ENCODE results near the gene TOR4A. TPM values are rescaled to one million over a fixed set of nuclear protein-coding genes. Genes with fewer than 3 reads are reported as not detected.
A peak's percentile ranks its signal among the peaks of the same experiment; 100 is the strongest.
"Not testable (repeated sequence)": the region's sequence is repeated elsewhere in the genome, so short reads cannot be mapped to it uniquely, and the experiment has no call there.

The TOR4A gene
- total RNA-seq, 3 donors from 2014 or later = 3.2 to 4.0 (median 3.6) TPM

DNA sequence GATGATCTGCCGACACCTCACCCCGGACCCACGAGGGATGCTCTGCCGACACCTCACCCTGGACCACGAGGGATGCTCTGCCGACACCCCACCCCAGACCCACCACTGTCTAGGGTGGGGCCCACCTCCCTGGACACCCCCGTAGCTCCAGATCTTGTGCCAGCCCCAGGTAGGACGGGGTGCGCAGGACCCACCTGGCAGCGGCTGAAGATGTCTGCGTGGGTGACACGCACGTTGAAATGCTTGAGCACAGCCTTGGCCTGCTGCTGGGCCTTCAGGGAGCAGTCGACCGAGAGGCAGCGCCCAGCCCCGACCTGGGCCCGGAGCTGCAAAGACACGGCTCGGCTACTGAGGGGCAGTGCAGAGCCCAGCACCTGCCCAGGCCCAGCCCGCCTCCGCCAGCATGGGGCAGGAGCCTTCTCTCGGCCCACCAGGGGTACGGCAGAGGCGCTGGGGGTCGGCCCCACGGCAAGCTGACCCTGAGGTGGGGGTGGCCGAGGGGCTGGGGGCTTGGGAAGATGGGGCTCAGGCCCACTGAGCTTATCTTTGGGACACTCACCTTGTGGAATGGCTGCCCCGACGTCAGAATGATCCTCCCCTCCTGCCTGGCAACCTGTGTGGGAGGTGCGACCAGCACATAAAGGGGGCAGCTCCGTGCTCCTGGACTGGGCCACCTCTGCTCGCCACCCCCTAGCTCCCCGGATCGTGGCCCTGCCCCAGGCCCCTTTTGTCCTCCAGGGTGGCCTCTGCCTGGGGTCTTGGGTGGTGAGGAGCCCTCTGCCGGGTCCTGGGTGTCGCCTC lies 46.2 kb downstream of the TOR4A start:
- no peaks in the 10 kb centered on the region for H3K36me3 Mint-ChIP-seq (ENCODE audit: insufficient read depth)
- ATAC-seq = no peak

DNA sequence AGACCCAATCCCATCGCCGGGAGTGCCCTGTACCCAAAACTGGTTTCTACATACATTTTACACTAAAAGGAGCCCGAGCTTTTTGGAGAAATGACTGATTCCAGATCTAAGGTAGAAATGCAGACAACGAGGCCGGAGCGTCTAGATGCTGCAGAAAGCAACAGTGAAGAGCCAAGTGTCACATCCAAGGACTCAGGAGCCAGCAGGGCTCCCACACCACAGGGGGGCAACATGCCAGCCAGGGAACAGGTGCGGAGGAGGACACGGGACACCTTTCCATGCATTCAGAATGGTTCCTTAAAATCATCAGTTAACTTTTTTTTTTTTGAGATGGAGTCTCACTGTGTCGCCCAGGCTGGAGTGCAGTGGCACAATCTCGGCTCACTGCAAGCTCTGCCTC lies 47.6 kb downstream of the TOR4A start:
- Mint-ChIP-seq H3K9me3 (no peaks in the 10 kb centered on the region), H3K27me3 (ENCODE audit: low read depth) (peaks cover 22% of the 10 kb centered on the region), H3K4me1 (ENCODE audit: low read depth) (peaks cover 18% of the 10 kb centered on the region), H3K4me3 (no peak overlapping the region), H3K36me3 (ENCODE audit: insufficient read depth) (no peaks in the 10 kb centered on the region)
- no peak for ATAC-seq
- DNase-seq = no peak

More for the DNA sequence above, 46.2 kb downstream of the TOR4A start:
- no peaks in the 10 kb centered on the region for H3K9me3 Mint-ChIP-seq
- peaks cover 18% of the 10 kb centered on the region for H3K4me1 Mint-ChIP-seq (ENCODE audit: low read depth)
- H3K27me3 Mint-ChIP-seq (ENCODE audit: low read depth) = peaks cover 22% of the 10 kb centered on the region
- DNase-seq = no peak
- no peak overlapping the region for H3K4me3 Mint-ChIP-seq

DNA sequence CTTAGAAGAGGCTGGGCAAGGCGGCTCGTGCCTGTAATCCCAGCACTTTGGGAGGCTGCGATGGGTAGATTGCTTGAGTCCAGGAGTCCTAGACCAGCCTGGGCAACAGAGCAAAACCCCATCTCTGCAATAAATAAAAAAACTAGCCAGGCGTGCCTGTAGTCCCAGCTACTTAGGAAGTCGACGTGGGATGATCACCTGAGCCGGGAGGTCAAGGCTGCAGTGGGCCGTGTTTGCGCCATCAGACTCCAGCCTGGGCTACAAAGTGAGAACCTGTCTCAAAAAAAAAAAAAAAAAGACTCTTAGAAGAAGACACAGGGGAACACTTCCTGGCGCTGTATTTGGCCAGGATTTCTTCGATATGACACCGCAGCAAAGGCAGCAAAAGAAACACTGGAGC lies 48.3 kb downstream of the TOR4A start:
- no peak for DNase-seq
- no peak for ATAC-seq
- Mint-ChIP-seq H3K9me3 (no peaks in the 10 kb centered on the region), H3K27me3 (ENCODE audit: low read depth) (peaks cover 22% of the 10 kb centered on the region), H3K4me1 (ENCODE audit: low read depth) (peaks cover 14% of the 10 kb centered on the region), H3K36me3 (ENCODE audit: insufficient read depth) (no peaks in the 10 kb centered on the region), H3K4me3 (no peak overlapping the region)

DNA sequence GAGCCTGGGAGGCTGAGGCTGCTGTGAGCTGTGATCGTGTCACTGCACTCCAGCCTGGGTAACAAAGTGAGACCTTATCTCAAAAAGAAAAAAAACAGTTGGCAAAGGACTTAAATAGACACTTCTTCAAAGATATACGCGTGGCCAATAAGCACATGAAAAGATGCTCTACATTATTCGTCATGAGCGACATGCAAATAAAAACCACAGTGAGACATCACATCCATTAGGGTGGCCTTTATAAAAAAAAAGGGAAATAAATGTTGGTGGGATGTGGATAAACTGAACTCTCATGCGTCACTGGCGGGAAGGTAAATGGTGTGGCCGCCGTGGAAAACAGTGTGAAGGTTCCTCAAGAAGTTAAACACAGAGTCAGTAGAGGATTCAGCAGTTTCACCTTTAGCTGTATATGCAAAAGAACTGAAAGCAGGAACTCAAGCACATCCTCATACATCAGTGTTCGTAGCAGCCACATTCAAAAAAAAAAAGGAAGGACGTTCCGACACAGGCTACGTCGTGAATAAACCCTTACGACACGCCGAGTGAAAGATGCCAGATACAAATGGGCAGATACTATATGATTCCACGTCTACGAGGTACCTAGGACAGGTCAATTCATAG lies 49.0 kb downstream of the TOR4A start:
- Mint-ChIP-seq H3K9me3 (no peaks in the 10 kb centered on the region), H3K27me3 (ENCODE audit: low read depth) (peaks cover 22% of the 10 kb centered on the region), H3K4me3 (peak overlapping the region; percentile 68), H3K36me3 (ENCODE audit: insufficient read depth) (no peaks in the 10 kb centered on the region), H3K4me1 (ENCODE audit: low read depth) (peaks cover 14% of the 10 kb centered on the region)
- DNase-seq = no peak
- peak; percentile 71 to 87 for ATAC-seq

DNA sequence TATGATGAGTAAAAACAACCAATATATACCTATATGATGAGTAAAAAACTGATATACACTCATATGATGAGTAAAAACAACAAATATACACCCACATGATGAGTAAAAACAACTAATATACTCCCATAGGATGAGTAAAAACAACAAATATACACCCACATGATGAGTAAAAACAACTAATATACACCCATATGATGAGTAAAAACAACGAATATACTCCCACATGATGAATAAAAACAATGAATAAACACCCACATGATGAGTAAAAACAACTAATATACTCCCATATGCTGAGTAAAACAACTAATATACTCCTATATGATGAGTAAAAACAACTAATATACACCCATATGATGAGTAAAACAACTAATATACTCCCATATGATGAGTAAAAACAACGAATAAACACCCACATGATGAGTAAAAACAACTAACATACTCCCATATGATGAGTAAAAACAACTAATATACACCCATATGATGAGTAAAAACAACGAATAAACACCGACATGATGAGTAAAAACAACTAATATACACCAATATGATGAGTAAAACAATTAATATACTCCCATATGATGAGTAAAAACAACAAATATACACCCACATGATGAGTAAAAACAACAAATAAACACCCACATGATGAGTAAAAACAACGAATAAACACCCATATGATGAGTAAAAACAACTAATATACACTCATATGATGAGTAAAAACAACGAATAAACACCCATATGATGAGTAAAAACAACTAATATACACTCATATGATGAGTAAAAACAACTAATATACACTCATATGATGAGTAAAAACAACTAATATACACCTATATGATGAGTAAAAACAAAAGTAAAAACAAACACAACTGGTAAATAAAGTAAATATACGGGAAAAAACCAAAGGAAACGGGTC lies 50.4 kb downstream of the TOR4A start:
- not testable (repeated sequence) for DNase-seq; ATAC-seq; H3K36me3 Mint-ChIP-seq (ENCODE audit: insufficient read depth); H3K4me3 Mint-ChIP-seq; H3K9me3 Mint-ChIP-seq
- Mint-ChIP-seq H3K27me3 (ENCODE audit: low read depth) (peaks cover 22% of the 10 kb centered on the region), H3K4me1 (ENCODE audit: low read depth) (peaks cover 12% of the 10 kb centered on the region)

DNA sequence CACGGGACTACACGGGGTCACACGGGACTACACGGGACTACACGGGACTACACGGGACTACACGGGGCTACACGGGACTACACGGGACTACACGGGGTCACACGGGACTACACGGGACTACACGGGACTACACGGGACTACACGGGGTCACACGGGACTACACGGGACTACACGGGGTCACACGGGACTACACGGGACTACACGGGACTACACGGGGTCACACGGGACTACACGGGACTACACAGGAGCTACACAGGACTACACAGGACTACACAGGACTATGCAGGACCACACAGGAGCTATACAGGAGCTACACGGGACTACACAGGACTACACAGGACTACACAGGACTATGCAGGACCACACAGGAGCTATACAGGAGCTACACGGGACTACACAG lies 52.1 kb downstream of the TOR4A start:
- H3K4me3 Mint-ChIP-seq; DNase-seq; ATAC-seq; H3K36me3 Mint-ChIP-seq (ENCODE audit: insufficient read depth); H3K9me3 Mint-ChIP-seq: not testable (repeated sequence)
- H3K27me3 Mint-ChIP-seq (ENCODE audit: low read depth) = peaks cover 22% of the 10 kb centered on the region
- peaks cover 12% of the 10 kb centered on the region for H3K4me1 Mint-ChIP-seq (ENCODE audit: low read depth)

DNA sequence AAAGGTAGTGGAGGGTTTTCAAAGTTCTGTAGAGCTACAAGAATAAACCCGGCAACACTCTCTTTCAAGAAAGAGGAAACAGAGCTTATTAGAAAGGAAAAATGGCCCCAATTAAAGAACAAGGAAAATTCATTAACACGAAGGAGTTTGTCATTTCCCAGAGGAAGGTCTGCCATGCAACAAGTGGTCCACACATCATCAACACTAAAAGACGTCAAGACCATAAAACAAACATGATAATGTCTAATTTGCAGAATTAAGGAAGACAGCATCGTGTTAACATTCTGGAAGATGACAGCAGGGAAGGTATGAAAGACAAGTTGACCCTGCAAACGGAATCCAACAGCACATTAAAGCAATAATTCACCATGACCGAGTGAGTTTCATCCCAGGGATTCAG lies 53.2 kb downstream of the TOR4A start:
- ATAC-seq (no peak), DNase-seq (no peak)
- Mint-ChIP-seq H3K36me3 (ENCODE audit: insufficient read depth) (peaks cover 2% of the 10 kb centered on the region), H3K9me3 (no peaks in the 10 kb centered on the region), H3K27me3 (ENCODE audit: low read depth) (peaks cover 16% of the 10 kb centered on the region), H3K4me3 (no peak overlapping the region), H3K4me1 (ENCODE audit: low read depth) (peaks cover 10% of the 10 kb centered on the region)

DNA sequence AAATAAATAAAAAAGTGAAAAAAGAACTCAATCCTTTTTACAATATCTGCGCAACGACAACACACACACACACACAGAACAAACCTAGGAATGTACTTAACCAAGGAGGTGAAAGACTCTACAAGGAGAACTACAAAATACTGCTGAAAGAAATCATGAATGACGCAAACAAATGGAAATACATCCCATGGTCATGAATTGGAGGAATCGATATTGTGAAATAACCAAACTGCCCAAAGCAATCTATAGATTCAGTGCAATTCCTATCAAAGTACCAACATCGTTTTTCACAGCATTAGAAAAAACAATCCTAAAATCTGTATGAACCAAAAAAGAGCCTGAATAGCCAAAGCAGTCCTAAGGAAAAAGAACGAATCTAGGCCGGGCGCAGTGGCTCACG lies 54.4 kb downstream of the TOR4A start:
- Mint-ChIP-seq H3K36me3 (ENCODE audit: insufficient read depth) (peaks cover 2% of the 10 kb centered on the region), H3K27me3 (ENCODE audit: low read depth) (peaks cover 5% of the 10 kb centered on the region), H3K4me1 (ENCODE audit: low read depth) (peaks cover 2% of the 10 kb centered on the region), H3K4me3 (no peak overlapping the region), H3K9me3 (peaks cover 8% of the 10 kb centered on the region)
- DNase-seq = no peak
- no peak for ATAC-seq

Other genes starting within 250 kb of the TOR4A start
- 10 to 100 TPM in 2 of 3 donors, 1 to 10 TPM in 1; 9.1 to 15.3 (median 14.3) TPM for gene ABCA2, start 249.5 kb upstream of the TOR4A start, total RNA-seq
- gene FUT7, start 245.6 kb upstream of the TOR4A start, total RNA-seq = 1 to 10 TPM in 1 of 3 donors, under 1 TPM in 2; 0.74 to 2.4 (median 0.81) TPM
- 10 to 100 TPM; 15.1 to 33.0 (median 23.2) TPM for gene NPDC1, start 231.5 kb upstream of the TOR4A start, total RNA-seq
- gene ENTPD2, start 223.7 kb upstream of the TOR4A start, total RNA-seq = under 1 TPM in 1 of 3 donors, not detected in 2; 0.34 TPM
- gene SAPCD2, start 207.2 kb upstream of the TOR4A start, total RNA-seq = 1 to 10 TPM; 3.6 to 5.5 (median 4.6) TPM
- gene UAP1L1, start 200.2 kb upstream of the TOR4A start, total RNA-seq = 1 to 10 TPM; 5.6 to 8.4 (median 7.8) TPM
- gene MAN1B1, start 190.7 kb upstream of the TOR4A start, total RNA-seq = 10 to 100 TPM; 30.7 to 34.0 (median 33.5) TPM
- gene DPP7, start 163.0 kb upstream of the TOR4A start, total RNA-seq = 100 to 1,000 TPM; 352 to 394 (median 392) TPM
- under 1 TPM in 2 of 3 donors, not detected in 1; 0.13 to 0.26 TPM for gene GRIN1, start 138.6 kb upstream of the TOR4A start, total RNA-seq
- under 1 TPM in 1 of 3 donors, not detected in 2; 0.18 TPM for gene LRRC26, start 107.7 kb upstream of the TOR4A start, total RNA-seq
- not detected for gene TMEM210, start 105.7 kb upstream of the TOR4A start, total RNA-seq
- gene ANAPC2, start 89.2 kb upstream of the TOR4A start, total RNA-seq = 10 to 100 TPM; 71.9 to 86.3 (median 73.3) TPM
- gene SSNA1, start 89.0 kb upstream of the TOR4A start, total RNA-seq = 100 to 1,000 TPM; 144 to 156 (median 150) TPM
- 10 to 100 TPM; 15.4 to 15.6 (median 15.5) TPM for gene TPRN, start 77.0 kb upstream of the TOR4A start, total RNA-seq
- 10 to 100 TPM; 42.3 to 45.1 (median 44.4) TPM for gene TMEM203, start 72.1 kb upstream of the TOR4A start, total RNA-seq
- gene NDOR1, start 72.0 kb upstream of the TOR4A start, total RNA-seq = 10 to 100 TPM; 45.2 to 53.7 (median 50.5) TPM
- gene RNF208, start 55.5 kb upstream of the TOR4A start, total RNA-seq = 1 to 10 TPM; 3.3 to 6.0 (median 4.4) TPM
- gene CYSRT1, start 52.6 kb upstream of the TOR4A start, total RNA-seq = under 1 TPM in 2 of 3 donors, not detected in 1; 0.46 to 0.50 TPM
- gene RNF224, start 50.2 kb upstream of the TOR4A start, total RNA-seq = not detected
- gene SLC34A3, start 46.8 kb upstream of the TOR4A start, total RNA-seq = not detected
- gene TUBB4B, start 36.4 kb upstream of the TOR4A start, total RNA-seq = 100 to 1,000 TPM; 345 to 383 (median 380) TPM
- not detected for gene STPG3, start 26.4 kb upstream of the TOR4A start, total RNA-seq
- 10 to 100 TPM; 72.0 to 81.1 (median 73.5) TPM for gene NELFB, start 22.4 kb upstream of the TOR4A start, total RNA-seq
- 10 to 100 TPM in 2 of 3 donors, 1 to 10 TPM in 1; 7.6 to 15.6 (median 11.6) TPM for gene NRARP, start 24.5 kb downstream of the TOR4A start, total RNA-seq
- gene EXD3, start 145.4 kb downstream of the TOR4A start, total RNA-seq = 1 to 10 TPM; 1.7 to 2.8 (median 2.5) TPM
- under 1 TPM; 0.34 to 0.82 (median 0.46) TPM for gene NOXA1, start 145.7 kb downstream of the TOR4A start, total RNA-seq
- not detected for gene ENTPD8, start 163.6 kb downstream of the TOR4A start, total RNA-seq
- 10 to 100 TPM; 69.5 to 89.1 (median 87.7) TPM for gene NSMF, start 181.6 kb downstream of the TOR4A start, total RNA-seq

Data from activated T-cell treated with anti-CD3 and anti-CD28 coated beads, Interleukin-2, amount 50 U/mL, for 4 hours (primary cell).